Frontal cortex (tissue), 4 donors: Measurements from ENCODE around the gene TAS2R30. TPM values are rescaled to one million over a fixed set of nuclear protein-coding genes. Genes with fewer than 3 reads are reported as not detected.
"Not testable (repeated sequence)": the region's sequence is repeated elsewhere in the genome, so short reads cannot be mapped to it uniquely, and the experiment has no call there.

Experiments used
- DNase-seq, 2 donors: peaks; one replicate each; pipeline ENCODE4 v3.0.0; 2012; ENCODE audit warnings: low spot score in 2 of 2
- FAIRE-seq: peaks from 2 replicates; lab custom pipeline; 2012; peaks lifted over from hg19 to GRCh38; lab: Jason Lieb, UNC
- small RNA-seq: library from RNA; depleted of rRNA; stranded (forward); fragments of <200 nt; gene quantifications from one replicate; pipeline ENCODE3, GENCODE V24; 2014
- total RNA-seq: library from RNA; depleted of rRNA; stranded (reverse); fragments of >200 nt; gene quantifications from one replicate; pipeline ENCODE4 v1.2.3, GENCODE V29; 2014
- donor health status: control.
- donor health status: control.
- donor health status: control.

Gene TAS2R30
- total RNA-seq, 1 donor from 2014 or later = 6.5 TPM

DNA sequence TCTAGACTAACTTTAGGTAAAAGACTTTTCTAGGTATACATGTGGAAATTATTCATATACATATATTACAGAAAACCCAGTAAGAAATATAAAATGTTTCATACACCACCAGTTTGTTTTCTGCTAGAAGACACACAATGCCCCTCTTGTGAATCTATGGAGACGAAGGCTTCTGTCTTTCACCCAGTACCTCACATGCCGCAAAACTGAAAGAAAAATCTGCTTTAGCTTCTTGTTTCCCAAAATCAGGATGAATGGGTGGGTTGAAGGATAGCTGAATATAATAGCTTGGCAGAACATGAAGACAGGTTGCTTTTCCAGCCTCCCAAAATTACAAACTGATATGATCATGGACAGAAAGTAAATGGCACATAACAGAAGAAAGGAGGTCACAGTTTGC lies 1.3 kb downstream of the TAS2R30 start:
- FAIRE-seq (peak; percentile 86), DNase-seq (no peak)

DNA sequence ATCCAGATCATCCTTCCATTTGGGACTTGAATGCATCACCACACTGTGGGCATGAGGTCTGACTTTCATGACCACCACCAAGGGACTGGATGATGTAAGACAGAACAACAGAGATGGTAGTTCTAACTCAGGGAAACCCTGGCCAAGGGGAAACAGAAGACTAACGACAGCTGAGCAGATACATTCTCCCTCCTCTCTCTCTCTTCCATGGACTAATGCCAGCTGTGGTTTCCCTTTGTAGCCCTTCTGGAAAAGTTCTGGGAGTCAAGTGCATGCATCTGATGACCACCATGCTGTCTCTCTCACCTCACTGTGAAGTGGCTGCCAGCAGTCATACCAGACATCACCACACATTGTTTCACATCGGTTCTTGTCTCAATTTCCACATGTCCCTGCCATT lies 3.4 kb downstream of the TAS2R30 start:
- no peak for FAIRE-seq

GRCh38 chr12:11130382-11130781 lies 4.1 kb downstream of the TAS2R30 start:
- FAIRE-seq (no peak), DNase-seq (no peak)

More for the DNA sequence above, 3.4 kb downstream of the TAS2R30 start:
- no peak for DNase-seq

DNA sequence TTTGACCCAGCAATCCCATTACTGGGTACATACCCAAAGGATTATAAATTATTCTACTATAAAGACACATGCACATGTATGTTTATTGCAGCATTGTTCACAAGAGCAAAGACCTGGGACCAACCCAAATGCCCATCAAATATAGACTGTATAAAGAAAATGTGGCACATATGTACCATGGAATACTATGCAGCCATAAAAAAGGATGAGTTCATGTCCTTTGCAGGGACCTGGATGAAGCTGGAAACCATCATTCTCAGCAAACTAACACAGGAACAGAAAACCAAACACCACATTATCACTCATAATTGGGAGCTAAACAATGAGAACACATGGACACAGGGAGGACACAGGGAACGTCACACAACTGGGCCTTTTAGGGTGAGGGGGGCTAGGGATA lies 20.3 kb downstream of the TAS2R30 start:
- FAIRE-seq, DNase-seq: not testable (repeated sequence)

DNA sequence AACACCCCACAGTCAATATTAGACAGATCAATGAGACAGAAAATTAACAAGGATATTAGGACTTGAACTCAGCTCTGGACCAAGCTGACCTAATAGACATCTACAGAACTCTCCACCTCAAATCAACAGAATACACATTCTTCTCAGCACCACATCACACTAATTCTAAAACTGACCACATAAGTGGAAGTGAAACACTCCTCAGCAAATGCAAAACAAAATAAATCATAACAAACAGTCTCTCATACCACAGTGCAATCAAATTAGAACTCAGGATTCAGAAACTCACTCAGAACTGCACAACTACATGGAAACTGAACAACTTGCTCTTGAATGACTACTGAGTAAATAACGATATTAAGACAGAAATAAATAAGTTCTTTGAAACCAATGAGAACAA lies 23.2 kb downstream of the TAS2R30 start:
- not testable (repeated sequence) for FAIRE-seq, DNase-seq

DNA sequence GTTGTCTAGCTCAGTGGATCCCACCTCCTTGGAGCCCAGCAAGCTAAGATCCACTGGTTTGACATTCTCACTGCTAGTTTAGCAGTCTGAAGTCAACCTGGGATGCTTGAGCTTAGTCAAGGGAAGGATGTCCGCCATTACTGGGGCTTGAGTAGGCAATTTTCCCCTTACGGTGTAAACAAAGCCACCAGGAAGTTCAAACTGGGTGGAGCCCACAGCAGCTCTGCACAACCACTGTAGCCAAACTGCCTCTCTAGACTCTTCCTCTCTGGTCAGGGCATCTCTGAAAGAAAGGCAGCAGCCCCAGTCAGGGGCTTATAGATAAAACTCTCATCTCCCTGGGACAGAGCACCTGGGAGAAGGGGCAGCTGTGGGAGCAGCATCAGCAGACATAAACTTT lies 25.6 kb downstream of the TAS2R30 start:
- FAIRE-seq = no peak
- no peak for DNase-seq

- FAIRE-seq (no peak), DNase-seq (no peak)
These were observed 26.7 kb downstream of the TAS2R30 start for GRCh38 chr12:11107719-11108118.

GRCh38 chr12:11106288-11106687 lies 28.2 kb downstream of the TAS2R30 start:
- FAIRE-seq (no peak), DNase-seq (no peak)

DNA sequence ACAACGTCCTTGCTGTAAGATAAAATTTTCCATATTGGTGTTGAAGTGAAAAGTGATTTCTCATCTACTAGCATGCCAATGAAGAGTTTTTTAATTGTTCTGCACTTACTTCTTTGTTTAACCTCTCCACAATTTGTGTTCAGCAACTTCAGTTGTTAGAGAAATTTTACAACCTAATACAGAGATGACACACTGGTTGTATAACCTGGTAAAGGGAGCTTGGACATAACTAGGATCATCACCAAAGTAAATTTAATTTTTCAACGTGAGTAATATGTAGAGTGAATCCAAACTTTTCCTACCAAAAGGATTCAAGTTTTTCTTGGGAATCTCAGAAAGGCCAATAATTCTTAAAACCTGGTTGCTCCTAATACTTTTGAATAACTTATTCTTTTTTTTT lies 28.9 kb downstream of the TAS2R30 start:
- DNase-seq (no peak), FAIRE-seq (no peak)

DNA sequence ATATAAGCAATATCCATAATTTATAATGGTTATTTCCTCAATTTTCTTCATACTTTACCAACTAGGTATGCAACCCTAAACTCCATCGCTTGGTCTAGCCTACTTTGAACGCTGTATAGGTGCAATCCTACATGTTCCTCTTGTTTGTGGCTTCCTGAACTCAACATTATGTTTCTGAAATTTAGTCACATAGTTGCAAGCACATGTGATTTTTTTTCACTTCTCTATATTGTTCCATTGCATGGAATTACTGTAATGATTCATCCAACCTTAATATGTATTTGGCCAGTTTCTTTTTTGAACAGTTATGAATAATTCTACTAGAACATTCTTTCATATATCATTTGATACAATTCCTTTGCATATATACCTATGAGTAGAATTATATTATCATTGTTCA lies 39.5 kb downstream of the TAS2R30 start:
- DNase-seq, FAIRE-seq: not testable (repeated sequence)

- DNase-seq (no peak), FAIRE-seq (no peak)
These were observed 42.3 kb downstream of the TAS2R30 start, which contains the start of gene TAS2R43 for GRCh38 chr12:11092128-11092527. Gene TAS2R43, minus strand, starts transcription at chr12:11092313. Its CDS starts 84 bp downstream, at chr12:11092229.

- DNase-seq = no peak
- FAIRE-seq = no peak
These were observed 45.2 kb downstream of the TAS2R30 start for GRCh38 chr12:11089246-11089645.

DNA sequence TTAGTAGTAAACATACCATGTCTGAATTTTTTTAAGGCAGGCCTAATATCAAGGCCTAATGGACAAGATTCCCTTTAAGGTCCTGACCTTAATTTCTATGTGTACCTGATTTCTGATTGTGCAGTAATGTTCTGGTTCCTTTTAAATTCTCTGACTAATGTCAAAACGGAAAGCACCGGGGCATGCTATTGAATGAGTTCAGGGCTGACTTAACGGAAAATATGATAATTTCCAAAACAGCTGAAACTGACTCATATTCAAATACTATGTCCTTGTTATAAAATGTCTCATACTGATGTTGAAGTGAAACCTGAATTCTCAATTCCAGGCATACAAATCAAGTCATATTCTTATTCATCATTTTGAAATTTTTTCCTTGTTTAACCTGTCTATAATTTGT lies 49.0 kb downstream of the TAS2R30 start:
- DNase-seq = no peak
- no peak for FAIRE-seq

Small RNA genes lying within 50 kb of the gene (small RNA-seq; reads per million reads assigned to genes)
- gene AC018630.1 = not detected

Other genes with a start within 250 kb of the TAS2R30 start
- 2.4 TPM for gene TAS2R13, start 225.1 kb downstream of the TAS2R30 start, total RNA-seq
- not detected for gene PRH2, start 205.4 kb downstream of the TAS2R30 start, total RNA-seq
- 5.3 TPM for gene TAS2R14, start 195.4 kb downstream of the TAS2R30 start, total RNA-seq
- gene TAS2R50, start 147.7 kb downstream of the TAS2R30 start, total RNA-seq = 3.7 TPM
- 6.9 TPM for gene TAS2R20, start 136.3 kb downstream of the TAS2R30 start, total RNA-seq
- gene TAS2R19, start 112.0 kb downstream of the TAS2R30 start, total RNA-seq = 6.9 TPM
- gene TAS2R31, start 103.2 kb downstream of the TAS2R30 start, total RNA-seq = 7.3 TPM
- gene TAS2R46, start 72.3 kb downstream of the TAS2R30 start, total RNA-seq = 1.6 TPM
- gene TAS2R43, start 42.3 kb downstream of the TAS2R30 start, total RNA-seq = 3.7 TPM
- gene SMIM10L1, start 36.5 kb upstream of the TAS2R30 start, total RNA-seq = 10.2 TPM
- gene TAS2R42, start 52.3 kb upstream of the TAS2R30 start, total RNA-seq = not detected
- gene PRB3, start 135.1 kb upstream of the TAS2R30 start, total RNA-seq = not detected
- not detected for gene PRB4, start 175.8 kb upstream of the TAS2R30 start, total RNA-seq